Heart right ventricle (tissue), 16 donors: ENCODE results near the gene ZMYM2. TPM values are rescaled to one million over a fixed set of nuclear protein-coding genes. Genes with fewer than 3 reads are reported as not detected.

Experiments
- ATAC-seq, 8 donors: fragments of 200-7000 bp; cut with Tn5 transposase; one replicate each; pipeline ENCODE4 v1.9.1; 2020; ENCODE audit warnings: mild to moderate bottlenecking in 8 of 8, moderate library complexity in 8 of 8, moderate number of reproducible peaks in 1 of 8
- DNase-seq, 2 donors: peaks; one replicate each; pipeline ENCODE4 v3.0.0-alpha.2; 2020
- H3K27ac ChIP-seq, 10 donors: fragments of 200-600 bp; sonication (generic) in 2 of 10; one replicate each; pipeline versions ENCODE4 v1.5.0 to v1.8.0; 2020 to 2022; ENCODE audit warnings: mild to moderate bottlenecking in 3 of 10
- H3K27me3 ChIP-seq, 7 donors: fragments of 200-600 bp; one replicate each; pipeline ENCODE4 v1.8.0; 2021 to 2022; ENCODE audit warnings: mild to moderate bottlenecking in 2 of 7
- H3K36me3 ChIP-seq, 9 donors: fragments of 200-600 bp; sonication (generic) in 1 of 9; one replicate each; pipeline versions ENCODE4 v1.5.0 to v1.8.0; 2020 to 2022; ENCODE audit warnings: mild to moderate bottlenecking in 2 of 9
- H3K4me1 ChIP-seq, 9 donors: fragments of 200-600 bp; sonication (generic) in 1 of 9; one replicate each; pipeline versions ENCODE4 v1.5.0 to v1.8.0; 2020 to 2022; ENCODE audit warnings: mild to moderate bottlenecking in 4 of 9
- H3K4me3 ChIP-seq, 10 donors: fragments of 200-600 bp; sonication (generic) in 2 of 10; one replicate each; pipeline versions ENCODE4 v1.5.0 to v1.8.0; 2020 to 2022; ENCODE audit warnings: mild to moderate bottlenecking in 7 of 10, moderate library complexity in 2 of 10
- H3K9me3 ChIP-seq, 11 donors: fragments of 200-600 bp in 10 of 11; sonication (generic) in 2 of 11; one replicate each; pipeline versions ENCODE4 v1.5.0 to v1.8.0; 2013 to 2022; ENCODE audit warnings: mild to moderate bottlenecking in 2 of 11, control low read depth in 1 of 11, moderate library complexity in 1 of 11
- CTCF ChIP-seq, 9 donors: fragments of 200-600 bp; sonication (generic) in 2 of 9; IDR thresholded peaks; one replicate each; pipeline versions ENCODE4 v1.5.0 to v1.8.0; 2021 to 2022; ENCODE audit warnings: antibody characterized with exemption in 9 of 9, mild to moderate bottlenecking in 5 of 9, moderate library complexity in 1 of 9
- WGBS, 2 donors: extraction: QIAGEN DNeasy Blood & Tissue Kit; methylation state at CpG; one replicate each; pipeline ENCODE4 v1.1.7; 2013; ENCODE audit warnings: inconsistent platforms in 1 of 2; 5-methylcytosine and 5-hydroxymethylcytosine counted together
- intact Hi-C, 10 donors: fragments of 100-400 bp; cut with DNase I; formaldehyde crosslinking; loops; one replicate each; pipeline versions ENCODE4 v1.11.1 to v1.14.2; 2022
- polyA plus RNA-seq, 2 donors: library from polyadenylated mRNA; stranded (reverse); fragments of 200-250 nt; gene quantifications; one replicate each; pipeline ENCODE4 v1.2.3, GENCODE V29; 2013
- total RNA-seq, 10 donors: library from RNA; stranded (reverse); fragmentation: NEBNext Ultra II Directional in 3 of 10; extraction: Animal tissue kit (Norgen Biotek cat#: 25700) in 3 of 10; gene quantifications; one replicate each; pipeline versions ENCODE4 v1.2.1 to v1.2.4, GENCODE V29; 2021 to 2023
- donor health status: Arrhythmogenic right ventricular cardiomyopathy.
- donor health status: ischemic (EF 13 %, LVEDD 7.1; RV severe dilation, severe dysfunction).
- donor health status: healthy with polysubstance abuse.
- donor health status: DM: no; HTN: yes; CAD: no.
- donor health status: DM: no; HTN: no; CAD: no.
- donor health status: ischemic (EF 25% LVEDD 6.9; RV normal size, moderate dysfunction).
- donor health status: ischemic (EF 25% LVEDD 5.7; RV mildly dilated, moderate dysfunction).
- donor health status: healthy.
- donor health status: DM: yes; HTN: yes; CAD: no.
- donor health status: Ischemic cardiomyopathy.
- donor health status: ischemic (EF 35%, LVEDD 5.7; RV mildly dilated, moderate dysfunction).
- donor health status: nonischemic (EF 11% LVEDD 7.7; RV severe dilation, severe dysfunction).
- donor health status: DM: yes; HTN: yes; CAD: no.
- donor health status: PGD.
- donor health status: ischemic (EF 29% LVEDD 5.4; RV normal size, mild dysfunction).
- donor health status: nonischemic (EF 23%, LVEDD 6.1; RV moderate dilation, normal function).

ZMYM2 gene
- total and polyA plus RNA-seq, 12 donors, result 9.2 to 68.5 (median 49.9) TPM

GRCh38 chr13:20017365-20017711 lies 58.8 kb downstream of the ZMYM2 start:
- Histone ChIP-seq H3K27ac (no peak overlapping the region), H3K4me3 (no peak overlapping the region), H3K36me3 (peaks cover 0 to 94% (median 8%) of the 10 kb centered on the region in 9 donors), H3K9me3 (peaks cover 0 to 40% (median 26%) of the 10 kb centered on the region in 11 donors), H3K27me3 (no peaks in the 10 kb centered on the region), H3K4me1 (peaks cover 0 to 6% (median 0%) of the 10 kb centered on the region in 9 donors)
- 97 to 100% methylated on average over 1 of the region's 1 CpG for WGBS, 2 donors
- intact Hi-C loops, result no loop called here
- no peak for DNase-seq
- no peak for ATAC-seq
- TF ChIP-seq CTCF (IDR thresholded peaks at IDR 0.05), result no peak

- intact Hi-C loops, result no loop called here
- Histone ChIP-seq H3K9me3 (peaks cover 0 to 36% (median 26%) of the 10 kb centered on the region in 11 donors), H3K27ac (no peak overlapping the region), H3K4me3 (no peak overlapping the region), H3K27me3 (no peaks in the 10 kb centered on the region), H3K4me1 (peaks cover 0 to 11% (median 4%) of the 10 kb centered on the region in 9 donors), H3K36me3 (peaks cover 0 to 87% (median 6%) of the 10 kb centered on the region in 9 donors)
- no peak for DNase-seq
- WGBS, 2 donors, result 89 to 90% methylated on average over 2 of the region's 2 CpGs
- ATAC-seq, result no peak
- no peak for TF ChIP-seq CTCF (IDR thresholded peaks at IDR 0.05)
Observed at GRCh38 chr13:20019043-20019442, 60.5 kb downstream of the ZMYM2 start.

GRCh38 chr13:20024702-20025101 lies 66.2 kb downstream of the ZMYM2 start:
- no peaks in the 10 kb centered on the region for H3K27me3 ChIP-seq
- TF ChIP-seq CTCF (IDR thresholded peaks at IDR 0.05), result no peak
- ATAC-seq, result no peak
- no peak overlapping the region for H3K4me3 ChIP-seq
- no peak for DNase-seq
- intact Hi-C loops, result no loop called here
- H3K27ac ChIP-seq, result no peak overlapping the region
- H3K9me3 ChIP-seq, result no peaks in the 10 kb centered on the region
- peaks cover 0 to 91% (median 8%) of the 10 kb centered on the region in 9 donors for H3K36me3 ChIP-seq
- 80 to 90% methylated on average over 2 of the region's 2 CpGs for WGBS, 2 donors
- peaks cover 0 to 11% (median 4%) of the 10 kb centered on the region in 9 donors for H3K4me1 ChIP-seq

DNA sequence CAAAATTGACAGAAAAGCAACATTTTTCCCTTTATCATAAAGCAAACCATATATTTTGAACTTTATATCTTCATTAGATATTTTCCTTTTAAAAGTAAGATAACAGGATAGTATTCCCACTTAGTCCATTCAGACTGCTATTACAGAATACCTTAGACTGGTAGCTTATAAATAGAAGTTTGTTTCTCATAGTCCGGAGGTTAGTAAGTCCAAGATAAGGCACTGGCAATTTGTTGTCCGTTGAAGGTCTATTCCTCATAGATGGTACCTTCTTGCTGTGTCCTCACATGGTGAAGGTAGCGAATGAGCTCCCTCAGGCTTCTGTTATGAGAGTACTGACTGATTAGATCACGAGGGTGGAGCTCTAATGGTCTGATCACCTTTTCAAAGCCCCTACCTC lies 70.4 kb downstream of the ZMYM2 start:
- no peaks in the 10 kb centered on the region for H3K9me3 ChIP-seq
- H3K4me3 ChIP-seq, result no peak overlapping the region
- ATAC-seq (peak in 5 of 8 donors; percentile 39 to 71 (median 56)), DNase-seq (no peak)
- intact Hi-C loops, result no loop called here
- no peak overlapping the region for H3K27ac ChIP-seq
- WGBS, 2 donors, result 61 to 68% methylated on average over 4 of the region's 4 CpGs
- no peaks in the 10 kb centered on the region for H3K27me3 ChIP-seq
- peaks cover 0 to 96% (median 29%) of the 10 kb centered on the region in 9 donors for H3K36me3 ChIP-seq
- peaks cover 0 to 3% (median 0%) of the 10 kb centered on the region in 9 donors for H3K4me1 ChIP-seq
- no peak for TF ChIP-seq CTCF (IDR thresholded peaks at IDR 0.05)
